HuH-7 (cell line): ENCODE data around the gene GCNT1.
"Not testable (repeated sequence)": the region's sequence is repeated elsewhere in the genome, so short reads cannot be mapped to it uniquely, and the experiment has no call there.

Experiments used
- DNase-seq: peaks from one replicate; pipeline ENCODE4 v3.0.0; 2011; ENCODE audit warnings: low spot score

GCNT1 gene

DNA sequence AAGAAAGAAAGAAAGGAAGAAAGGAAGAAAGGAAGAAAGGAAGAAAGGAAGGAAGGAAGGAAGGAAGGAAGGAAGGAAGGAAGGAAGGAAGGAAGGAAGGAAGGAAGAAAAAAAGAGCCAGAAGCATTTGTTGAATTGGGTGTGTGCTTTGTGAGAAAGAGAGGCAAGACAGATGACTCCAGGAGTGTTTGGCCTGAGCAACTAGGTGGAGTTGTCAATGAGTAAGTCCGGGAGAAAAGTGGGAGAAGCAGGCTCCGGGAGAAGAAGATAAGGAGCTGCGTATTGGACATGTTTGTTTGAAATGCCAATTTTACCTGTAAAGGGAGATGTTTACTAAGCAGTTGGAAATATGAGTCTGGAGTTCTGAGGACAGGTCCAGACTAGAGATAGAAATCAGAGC, 15.1 kb upstream of the GCNT1 start:
- no peak for DNase-seq

- no peak for DNase-seq
These were observed 14.6 kb upstream of the GCNT1 start for GRCh38 chr9:76444322-76444929.

- DNase-seq: no peak
These were observed 13.0 kb upstream of the GCNT1 start for GRCh38 chr9:76445976-76446375.

DNA sequence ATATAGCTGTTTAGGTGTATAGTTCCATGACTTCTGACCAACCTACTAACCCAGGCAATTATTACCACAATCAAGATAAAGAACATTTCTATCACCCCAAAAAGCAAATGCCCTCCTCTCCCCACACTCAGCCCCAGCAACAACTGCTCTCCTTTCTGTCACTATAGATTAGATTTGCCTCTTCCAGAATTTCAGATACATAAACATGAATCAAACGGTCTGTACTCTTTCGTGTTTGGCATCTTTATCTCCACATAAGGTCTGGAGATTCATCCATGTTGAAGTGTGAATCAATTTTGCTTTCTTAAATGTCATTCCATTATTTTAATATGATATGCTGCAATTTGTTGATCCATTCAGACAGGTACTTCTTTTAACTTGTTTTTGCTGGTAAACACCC, 10.5 kb upstream of the GCNT1 start:
- DNase-seq: no peak

GRCh38 chr9:76451234-76451633, 7.7 kb upstream of the GCNT1 start:
- DNase-seq: no peak

- no peak for DNase-seq
These were observed 6.1 kb upstream of the GCNT1 start for GRCh38 chr9:76452839-76453238.

GRCh38 chr9:76453785-76454184, 5.2 kb upstream of the GCNT1 start:
- no peak for DNase-seq

- DNase-seq: no peak
These were observed 4.7 kb upstream of the GCNT1 start for GRCh38 chr9:76454311-76454710.

GRCh38 chr9:76456202-76456926, 2.6 kb upstream of the GCNT1 start:
- DNase-seq: peak; percentile 92

DNA sequence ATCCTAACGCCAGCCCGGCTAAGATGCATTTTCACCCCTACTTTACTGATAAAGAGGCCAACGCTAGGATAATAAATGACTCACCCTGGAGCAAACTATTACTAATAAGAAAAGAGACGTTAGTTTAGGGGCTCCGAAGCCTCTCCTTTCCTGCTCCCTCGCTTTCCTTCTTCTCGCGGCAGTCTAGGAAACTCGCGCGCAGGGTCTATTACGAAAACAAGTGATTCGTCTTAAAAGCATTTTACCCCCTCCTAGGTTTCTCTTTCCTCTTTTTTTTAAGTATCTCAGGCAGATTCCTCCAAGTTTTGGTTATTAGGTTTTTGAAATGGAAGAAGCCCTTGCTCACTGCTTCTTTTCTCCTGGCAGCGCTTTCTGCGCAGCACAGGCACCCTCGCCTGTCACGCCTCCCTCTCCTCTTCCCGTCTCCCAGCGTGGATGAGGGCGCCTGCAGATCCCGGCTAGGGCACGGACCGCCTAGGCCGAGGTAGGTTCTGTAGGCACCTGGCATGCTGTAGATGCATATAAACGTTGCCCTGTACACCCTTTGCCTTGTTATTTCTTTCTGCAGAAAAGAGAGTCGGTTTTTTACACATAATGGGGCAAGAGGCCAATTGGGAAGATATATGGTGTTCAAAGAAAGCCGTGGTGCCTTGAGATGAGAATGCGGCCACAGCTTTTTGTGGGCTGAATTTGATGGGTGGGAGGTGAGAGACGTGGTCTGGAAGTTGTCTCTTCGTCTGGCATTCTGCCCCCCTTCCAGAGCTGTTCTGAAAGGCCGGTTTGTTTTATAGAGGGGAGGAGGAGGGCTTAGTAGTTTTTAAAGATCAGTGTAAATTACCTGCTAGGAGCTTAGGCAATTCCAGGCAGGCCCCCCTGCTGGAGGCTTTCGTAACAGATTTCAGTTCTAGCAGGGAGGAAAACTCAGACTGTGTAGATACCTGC, 983 bp downstream of the GCNT1 start:
- DNase-seq: peak; percentile 64

DNA sequence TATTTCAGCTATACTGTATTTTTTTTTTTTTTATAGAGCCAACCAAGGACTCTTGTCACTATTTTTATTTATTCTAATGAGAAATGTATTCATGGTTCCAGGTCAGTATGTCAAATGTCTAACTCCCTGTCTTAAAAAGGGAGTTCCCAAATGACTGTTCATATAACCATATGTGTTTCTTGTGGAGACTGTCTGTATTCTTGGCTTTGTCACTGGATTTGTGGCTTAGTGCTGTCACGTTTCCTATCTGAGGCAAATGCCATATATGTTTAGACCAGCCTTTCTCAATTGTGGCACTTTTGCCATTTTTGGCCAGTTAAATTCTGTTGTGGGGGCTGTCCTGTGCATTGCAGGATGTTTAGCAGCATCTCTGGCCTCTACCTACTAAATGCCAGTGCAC, 3.1 kb downstream of the GCNT1 start:
- DNase-seq: no peak

DNA sequence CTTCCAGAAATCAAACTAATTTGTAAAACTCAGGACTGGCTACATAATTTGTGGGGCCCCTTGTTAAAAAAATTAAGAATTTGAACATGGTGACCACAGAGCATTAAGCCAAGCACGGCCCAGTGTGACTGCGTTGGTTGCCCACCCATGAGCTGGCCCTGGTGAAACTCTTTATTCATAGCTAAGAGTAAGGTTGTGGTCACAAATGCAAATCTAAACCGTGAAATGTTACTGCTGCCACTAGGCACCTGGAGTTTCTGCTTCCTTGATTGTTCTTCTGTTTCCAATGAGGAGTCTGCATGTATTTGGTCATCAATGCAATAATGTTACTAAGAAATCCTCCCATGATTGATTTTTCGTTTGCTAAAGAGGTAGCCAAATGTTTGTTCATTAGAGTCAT, 4.2 kb downstream of the GCNT1 start:
- no peak for DNase-seq

GRCh38 chr9:76464706-76465105, 5.7 kb downstream of the GCNT1 start:
- no peak for DNase-seq

DNA sequence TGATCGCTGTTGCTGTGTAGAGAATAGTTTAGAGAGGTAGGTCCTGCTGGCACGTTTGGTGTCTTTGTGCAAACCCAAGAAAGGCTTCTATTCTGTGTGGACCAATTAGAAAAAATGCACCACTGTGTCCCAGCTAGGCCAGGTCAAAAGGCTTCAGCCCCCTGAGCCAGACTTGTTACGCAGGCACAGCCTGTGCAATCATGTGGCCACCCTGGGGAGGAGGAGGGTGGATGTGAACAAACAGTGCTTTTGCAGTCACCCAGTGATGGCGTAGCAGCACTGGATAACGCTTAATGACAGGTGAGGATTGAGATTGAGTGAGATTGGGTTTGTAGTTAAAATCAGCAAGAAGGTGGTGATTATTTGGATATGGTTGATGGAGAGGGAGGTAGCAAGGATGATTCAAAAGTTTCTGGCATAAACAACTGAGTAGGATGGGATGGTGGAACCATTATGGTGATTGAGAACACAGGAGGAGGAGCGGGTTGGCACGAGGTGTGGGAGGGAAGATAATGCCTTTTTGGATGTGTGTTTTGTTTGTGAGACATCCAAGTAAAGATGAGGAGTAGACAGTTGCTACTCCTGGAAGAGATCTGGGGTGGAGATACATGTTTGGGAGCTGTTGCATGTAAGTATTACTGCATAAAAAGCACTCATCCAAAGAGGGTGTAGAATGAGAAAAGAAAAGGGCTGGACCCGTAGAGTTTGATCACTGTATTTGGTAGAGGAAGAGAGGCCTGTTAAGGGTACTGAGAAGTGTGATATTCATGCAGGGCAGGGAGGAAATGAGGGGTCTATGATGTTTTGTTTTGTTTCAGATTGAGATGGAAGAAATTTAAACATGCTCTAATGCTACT, 6.7 kb downstream of the GCNT1 start:
- no peak for DNase-seq

DNA sequence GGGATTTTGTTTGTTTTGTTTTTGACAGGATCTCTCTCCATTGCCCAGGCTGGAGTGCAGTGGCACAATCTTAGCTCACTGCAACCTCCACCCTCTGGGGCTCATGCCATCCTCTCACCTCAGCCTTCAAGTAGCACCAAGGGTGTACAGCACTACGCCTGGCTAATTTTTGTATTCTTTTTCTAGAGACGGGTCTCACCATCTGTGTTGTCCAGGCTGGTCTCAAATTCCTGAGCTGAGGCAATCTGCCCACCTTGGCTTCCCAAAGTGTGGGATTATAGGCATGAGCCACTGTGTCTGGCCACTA, 7.3 kb downstream of the GCNT1 start:
- DNase-seq: no peak

DNA sequence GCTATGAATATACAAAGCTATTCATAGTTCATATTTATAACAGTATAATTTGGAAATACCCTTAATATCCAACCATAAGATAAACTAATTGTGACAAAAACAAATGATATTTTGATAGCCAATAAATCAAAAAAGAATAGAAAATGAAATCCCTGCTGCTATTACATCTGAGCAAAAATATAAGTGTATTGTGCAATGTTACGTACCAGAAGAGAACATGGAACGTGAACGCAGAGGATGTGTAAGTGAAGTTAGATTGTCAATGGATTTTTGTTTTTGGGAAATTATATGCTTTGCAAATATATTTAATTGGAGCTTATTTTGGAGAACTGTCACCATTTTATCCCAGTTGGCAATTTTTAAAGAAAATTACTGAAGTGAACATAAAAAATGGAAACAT, 15.4 kb downstream of the GCNT1 start:
- DNase-seq: no peak

DNA sequence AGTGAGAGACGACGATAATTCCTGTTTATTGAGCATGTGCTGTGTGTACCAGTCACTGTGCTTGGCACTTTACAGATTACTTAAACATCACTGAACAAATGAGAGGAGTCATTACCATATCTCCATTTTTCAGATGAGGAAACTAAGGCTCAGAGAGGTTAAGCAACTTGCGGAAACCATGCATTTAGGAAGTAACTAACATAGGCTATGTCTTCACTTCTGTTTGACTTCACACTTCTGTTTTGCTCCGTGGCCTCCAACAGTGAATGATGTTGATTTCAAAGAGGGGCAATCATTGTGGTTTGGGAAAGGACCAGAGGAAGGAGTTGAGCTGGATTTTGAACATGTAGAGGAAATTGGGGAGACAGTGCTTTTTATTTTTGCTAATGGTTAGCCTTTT, 16.7 kb downstream of the GCNT1 start:
- no peak for DNase-seq

DNA sequence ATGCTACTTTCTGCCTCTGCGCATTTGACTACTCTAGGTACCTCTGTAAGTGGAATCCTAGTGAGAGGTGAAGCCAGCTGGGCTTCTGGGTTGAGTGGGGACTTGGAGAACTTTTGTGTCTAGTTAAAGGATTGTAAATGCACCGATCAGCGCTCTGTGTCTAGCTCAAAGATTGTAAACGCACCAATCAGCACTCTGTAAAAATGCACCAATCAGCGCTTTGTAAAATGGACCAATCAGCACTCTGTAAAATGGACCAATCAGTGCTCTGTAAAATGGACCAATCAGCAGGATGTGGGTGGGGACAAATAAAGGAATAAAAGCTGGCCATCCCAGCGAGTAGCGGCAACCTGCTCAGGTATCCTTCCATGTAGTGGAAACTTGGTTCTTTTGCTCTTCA, 18.8 kb downstream of the GCNT1 start:
- DNase-seq: not testable (repeated sequence)

GRCh38 chr9:76478226-76478625, 19.2 kb downstream of the GCNT1 start:
- DNase-seq: no peak

DNA sequence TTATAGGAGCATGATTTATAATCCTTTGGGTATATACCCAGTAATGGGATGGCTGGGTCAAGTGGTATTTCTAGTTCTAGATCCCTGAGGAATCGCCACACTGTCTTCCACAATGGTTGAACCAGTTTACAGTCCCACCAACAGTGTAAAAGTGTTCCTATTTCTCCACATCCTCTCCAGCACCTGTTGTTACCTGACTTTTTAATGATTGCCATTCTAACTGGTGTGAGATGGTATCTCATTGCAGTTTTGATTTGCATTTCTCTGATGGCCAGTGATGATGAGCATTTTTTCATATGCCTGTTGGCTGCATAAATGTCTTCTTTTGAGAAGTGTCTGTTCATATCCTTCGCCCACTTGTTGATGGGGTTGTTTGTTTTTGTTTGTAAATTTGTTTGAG, 20.4 kb downstream of the GCNT1 start:
- not testable (repeated sequence) for DNase-seq

- no peak for DNase-seq
These were observed 27.2 kb downstream of the GCNT1 start for GRCh38 chr9:76486151-76486550.
